Trophoblast cell (in vitro differentiated cells and primary cell): ENCODE measurements around the gene TRIM71.
A peak's percentile ranks its signal among the peaks of the same experiment; 100 is the strongest.
"Not testable (repeated sequence)": the region's sequence is repeated elsewhere in the genome, so short reads cannot be mapped to it uniquely, and the experiment has no call there.

ENCODE experiments used
- DNase-seq, 2 donors: peaks; one replicate each; pipeline ENCODE4 v3.0.0-alpha.2; 2016
- H2AFZ ChIP-seq: 2 replicates; pipeline ENCODE4 v1.6.1; 2013; ENCODE audit warnings: low read length, moderate library complexity, mild to moderate bottlenecking; ENCODE audit not compliant: insufficient read depth, poor library complexity
- H2AK5ac ChIP-seq: 2 replicates; pipeline ENCODE4 v1.6.1; 2013; ENCODE audit warnings: mild to moderate bottlenecking, low read length
- H2BK120ac ChIP-seq: 2 replicates; pipeline ENCODE4 v1.6.1; 2013; ENCODE audit warnings: low read length, mild to moderate bottlenecking, moderate library complexity; ENCODE audit not compliant: insufficient read depth, poor library complexity
- H2BK12ac ChIP-seq: 2 replicates; pipeline ENCODE4 v1.6.1; 2013; ENCODE audit warnings: mild to moderate bottlenecking, low read length, moderate library complexity
- H2BK5ac ChIP-seq: 2 replicates; pipeline ENCODE4 v1.6.1; 2013; ENCODE audit warnings: low read length, low read depth, moderate library complexity, mild to moderate bottlenecking; ENCODE audit not compliant: poor library complexity
- H3K14ac ChIP-seq: 2 replicates; pipeline ENCODE4 v1.6.1; 2013; ENCODE audit warnings: mild to moderate bottlenecking, low read length
- H3K18ac ChIP-seq: 2 replicates; pipeline ENCODE4 v1.6.1; 2013; ENCODE audit warnings: mild to moderate bottlenecking, low read length
- H3K23ac ChIP-seq: 2 replicates; pipeline ENCODE4 v1.6.1; 2013; ENCODE audit warnings: low read length
- H3K27ac ChIP-seq: 2 replicates; pipeline ENCODE4 v1.5.1; 2013; ENCODE audit warnings: low read depth, mild to moderate bottlenecking, inconsistent platforms, low read length, moderate library complexity
- H3K27me3 ChIP-seq: 2 replicates; pipeline ENCODE4 v1.6.1; 2013; ENCODE audit warnings: inconsistent platforms, mild to moderate bottlenecking, low read length, moderate library complexity; ENCODE audit not compliant: insufficient read depth
- H3K36me3 ChIP-seq, 2 experiments: 1 replicate in 1 of 2; 2 replicates in 1 of 2; pipeline ENCODE4 v1.6.1; 2013; ENCODE audit warnings: low read length in 2 of 2, mild to moderate bottlenecking in 2 of 2, moderate library complexity in 1 of 2; ENCODE audit not compliant: insufficient read depth in 2 of 2, control insufficient read depth in 1 of 2
- H3K4ac ChIP-seq: 2 replicates; pipeline ENCODE4 v1.6.1; 2013; ENCODE audit warnings: low read depth, mild to moderate bottlenecking, low read length, moderate library complexity
- H3K4me1 ChIP-seq, 2 experiments: 1 replicate in 1 of 2; 2 replicates in 1 of 2; pipeline ENCODE4 v1.6.1; 2013; ENCODE audit warnings: low read length in 2 of 2, mild to moderate bottlenecking in 2 of 2, moderate library complexity in 1 of 2; ENCODE audit not compliant: insufficient read depth in 2 of 2, control insufficient read depth in 1 of 2
- H3K4me2 ChIP-seq: 2 replicates; pipeline ENCODE4 v1.6.1; 2013; ENCODE audit warnings: inconsistent platforms, mild to moderate bottlenecking, low read length, moderate library complexity
- H3K4me3 ChIP-seq: 2 replicates; pipeline ENCODE4 v1.5.1; 2013; ENCODE audit warnings: mild to moderate bottlenecking, low read depth, low read length, inconsistent platforms
- H3K79me1 ChIP-seq: one replicate; pipeline ENCODE4 v1.6.1; 2013; ENCODE audit warnings: low read length
- H3K79me2 ChIP-seq: 2 replicates; pipeline ENCODE4 v1.6.1; 2013; ENCODE audit warnings: low read length, mild to moderate bottlenecking; ENCODE audit not compliant: control insufficient read depth, insufficient read depth, poor library complexity
- H3K9ac ChIP-seq: 2 replicates; pipeline ENCODE4 v1.6.1; 2013; ENCODE audit warnings: mild to moderate bottlenecking, low read length
- H3K9me3 ChIP-seq: 2 replicates; pipeline ENCODE4 v1.6.1; 2013; ENCODE audit warnings: low read depth, mild to moderate bottlenecking, control low read depth, inconsistent platforms, low read length; ENCODE audit not compliant: insufficient read depth
- H4K12ac ChIP-seq: 2 replicates; pipeline ENCODE4 v1.6.1; 2013; ENCODE audit warnings: low read depth, mild to moderate bottlenecking, low read length, moderate library complexity
- H4K8ac ChIP-seq: 2 replicates; pipeline ENCODE4 v1.6.1; 2013; ENCODE audit warnings: low read depth, mild to moderate bottlenecking, low read length, moderate library complexity
- H4K91ac ChIP-seq: one replicate; pipeline ENCODE4 v1.6.1; 2013; ENCODE audit warnings: low read depth, mild to moderate bottlenecking, low read length, moderate library complexity
- WGBS: extraction: QIAGEN DNeasy Blood & Tissue Kit; methylation state at CpG from one replicate; pipeline ENCODE4 v1.1.7; 2013; ENCODE audit warnings: missing lambda C conversion rate; ENCODE audit not compliant: insufficient read length, insufficient coverage; ENCODE audit errors: extremely low coverage; 5-methylcytosine and 5-hydroxymethylcytosine counted together

Gene TRIM71

GRCh38 chr3:32823641-32824184 is 5.9 kb downstream of the TRIM71 start:
- not testable (repeated sequence) for H3K4me3 ChIP-seq, H3K9ac ChIP-seq, H4K8ac ChIP-seq, H3K23ac ChIP-seq, H3K14ac ChIP-seq, H3K18ac ChIP-seq, H2BK120ac ChIP-seq, H4K12ac ChIP-seq, H3K9me3 ChIP-seq, H4K91ac ChIP-seq, H3K4me2 ChIP-seq, H2BK5ac ChIP-seq, H2AK5ac ChIP-seq, H2AFZ ChIP-seq, H3K27ac ChIP-seq, H3K27me3 ChIP-seq, DNase-seq
- peak overlapping the region; percentile 2 for H2BK12ac ChIP-seq
- peaks cover 9 to 13% of the 10 kb centered on the region in 2 experiments for H3K4me1 ChIP-seq
- peaks cover under 1 to 12% of the 10 kb centered on the region in 2 experiments for H3K36me3 ChIP-seq
- no CpG with 5 or more reads among the region's 21 CpGs for WGBS
- peaks cover 49% of the 10 kb centered on the region for H3K79me2 ChIP-seq
- H3K4ac ChIP-seq, result peak overlapping the region; percentile 81
- peaks cover 19% of the 10 kb centered on the region for H3K79me1 ChIP-seq

GRCh38 chr3:32825601-32826375 is 8.0 kb downstream of the TRIM71 start:
- Histone ChIP-seq H3K4me1 (peaks cover 11 to 15% of the 10 kb centered on the region in 2 experiments), H2BK5ac (no peak overlapping the region), H2AK5ac (no peak overlapping the region), H2BK120ac (no peak overlapping the region), H3K4me2 (no peak overlapping the region), H3K23ac (no peak overlapping the region), H2AFZ (no peak overlapping the region), H3K18ac (no peak overlapping the region), H3K9me3 (no peaks in the 10 kb centered on the region), H4K12ac (no peak overlapping the region), H2BK12ac (no peak overlapping the region), H3K79me1 (peaks cover 8% of the 10 kb centered on the region), H3K14ac (no peak overlapping the region), H3K4ac (peak overlapping the region; percentile 86), H3K79me2 (peaks cover 41% of the 10 kb centered on the region), H4K8ac (no peak overlapping the region), H3K27ac (no peak overlapping the region), H3K4me3 (no peak overlapping the region), H3K27me3 (no peaks in the 10 kb centered on the region), H3K36me3 (peaks cover 0 to 4% of the 10 kb centered on the region in 2 experiments), H4K91ac (no peak overlapping the region), H3K9ac (no peak overlapping the region)
- no peak for DNase-seq
- WGBS, result no CpG with 5 or more reads among the region's 12 CpGs

- H3K4me1 ChIP-seq, result peaks cover 8 to 10% of the 10 kb centered on the region in 2 experiments
- no peak overlapping the region for H3K18ac ChIP-seq
- H3K4me3 ChIP-seq, result no peak overlapping the region
- no peak overlapping the region for H4K91ac ChIP-seq
- H4K8ac ChIP-seq, result no peak overlapping the region
- H3K27me3 ChIP-seq, result no peaks in the 10 kb centered on the region
- H3K4ac ChIP-seq, result peak overlapping the region; percentile 44
- H2AK5ac ChIP-seq, result no peak overlapping the region
- no peak overlapping the region for H3K27ac ChIP-seq
- H3K4me2 ChIP-seq, result no peak overlapping the region
- no CpG with 5 or more reads among the region's 4 CpGs for WGBS
- no peak for DNase-seq
- peaks cover 33% of the 10 kb centered on the region for H3K79me2 ChIP-seq
- no peak overlapping the region for H3K23ac ChIP-seq
- H4K12ac ChIP-seq, result no peak overlapping the region
- no peak overlapping the region for H3K14ac ChIP-seq
- no peaks in the 10 kb centered on the region for H3K9me3 ChIP-seq
- H3K9ac ChIP-seq, result no peak overlapping the region
- H2BK5ac ChIP-seq, result no peak overlapping the region
- no peak overlapping the region for H2BK12ac ChIP-seq
- H2BK120ac ChIP-seq, result no peak overlapping the region
- no peaks in the 10 kb centered on the region for H3K36me3 ChIP-seq
- peaks cover 2% of the 10 kb centered on the region for H3K79me1 ChIP-seq
- no peak overlapping the region for H2AFZ ChIP-seq
Observed at GRCh38 chr3:32831062-32831461, 13.3 kb downstream of the TRIM71 start.

- no peak for DNase-seq
- Histone ChIP-seq H4K91ac (no peak overlapping the region), H2BK5ac (no peak overlapping the region), H4K12ac (no peak overlapping the region), H2BK12ac (no peak overlapping the region), H3K36me3 (no peaks in the 10 kb centered on the region), H2AK5ac (no peak overlapping the region), H3K9me3 (no peaks in the 10 kb centered on the region), H3K79me2 (peaks cover 31% of the 10 kb centered on the region), H2AFZ (no peak overlapping the region), H3K4me2 (no peak overlapping the region), H3K9ac (no peak overlapping the region), H2BK120ac (no peak overlapping the region), H3K79me1 (peaks cover 2% of the 10 kb centered on the region), H3K4me1 (peaks cover 8 to 13% of the 10 kb centered on the region in 2 experiments), H3K4ac (peak overlapping the region; percentile 22), H3K14ac (no peak overlapping the region), H3K27me3 (no peaks in the 10 kb centered on the region), H4K8ac (no peak overlapping the region), H3K18ac (no peak overlapping the region), H3K4me3 (no peak overlapping the region), H3K23ac (no peak overlapping the region), H3K27ac (no peak overlapping the region)
- no CpG with 5 or more reads among the region's 2 CpGs for WGBS
Observed at GRCh38 chr3:32831791-32832190, 14.0 kb downstream of the TRIM71 start.
